IMR-90 (cell line): Measurements from ENCODE around the gene IFT81. TPM values are rescaled to one million over a fixed set of nuclear protein-coding genes. Genes with fewer than 3 reads are reported as not detected.

Experiments
- ATAC-seq: fragments of 200-7000 bp; cut with Tn5 transposase; 2 replicates; pipeline ENCODE4 v1.9.1; 2020; ENCODE audit warnings: low read depth, mild to moderate bottlenecking, moderate library complexity
- BruUV-seq: library from RNA; stranded (reverse); fragments of 400-500 nt; replicated peaks from 2 replicates; lab custom pipeline; 2021; lab: Mats Ljungman, UMichigan
- CTCF ChIA-PET: fragments of 300-600 bp; formaldehyde crosslinking; extraction: SDS; loops from one replicate; lab custom pipeline; 2021; ENCODE audit warnings: antibody characterized with exemption; lab: Yijun Ruan, JAX
- POLR2A ChIA-PET: fragments of 300-600 bp; sonication (Branson Sonifier 250); formaldehyde crosslinking; loops from one replicate; lab custom pipeline; 2022; ENCODE audit warnings: antibody characterized with exemption; ENCODE audit not compliant: unreplicated experiment; lab: Charles Lee
- DNase-seq: peaks from one replicate; pipeline ENCODE4 v3.0.0; 2013
- H2AFZ ChIP-seq: replicated peaks from 2 replicates; pipeline ENCODE3; 2013; ENCODE audit warnings: low read length, mild to moderate bottlenecking; ENCODE audit not compliant: poor library complexity
- H2AK5ac ChIP-seq: 2 replicates; pipeline ENCODE4 v1.6.1; 2013; ENCODE audit warnings: low read depth, low read length, inconsistent platforms
- H2AK9ac ChIP-seq: replicated peaks from 2 replicates; pipeline ENCODE3; 2013; ENCODE audit warnings: mild to moderate bottlenecking, low read depth, low read length, moderate library complexity; ENCODE audit not compliant: poor library complexity
- H2BK120ac ChIP-seq: 2 replicates; pipeline ENCODE4 v1.6.1; 2013; ENCODE audit warnings: low read depth, low read length, inconsistent platforms
- H2BK15ac ChIP-seq: 3 replicates; pipeline ENCODE4 v1.6.1; 2013; ENCODE audit warnings: low read depth, low read length, inconsistent platforms
- H2BK20ac ChIP-seq: 2 replicates; pipeline ENCODE4 v1.6.1; 2013; ENCODE audit warnings: low read depth, mild to moderate bottlenecking, inconsistent platforms, low read length, moderate library complexity
- H2BK5ac ChIP-seq: 2 replicates; pipeline ENCODE4 v1.6.1; 2013; ENCODE audit warnings: mild to moderate bottlenecking, low read depth, low read length, inconsistent platforms; ENCODE audit not compliant: poor library complexity, severe bottlenecking
- H3K14ac ChIP-seq: replicated peaks from 2 replicates; pipeline ENCODE4 v1.6.1; 2013; ENCODE audit warnings: low read depth, low read length, inconsistent platforms
- H3K18ac ChIP-seq: 2 replicates; pipeline ENCODE4 v1.6.1; 2013; ENCODE audit warnings: low read depth, low read length, control low read depth
- H3K23ac ChIP-seq: 2 replicates; pipeline ENCODE4 v1.6.1; 2013; ENCODE audit warnings: low read depth, low read length, inconsistent platforms
- H3K27ac ChIP-seq: 2 replicates; pipeline ENCODE4 v1.5.1; 2013; ENCODE audit warnings: mild to moderate bottlenecking, control low read depth, low read length; ENCODE audit not compliant: insufficient read depth
- H3K27me3 ChIP-seq: 2 replicates; pipeline ENCODE4 v1.6.1; 2013; ENCODE audit warnings: low read length; ENCODE audit not compliant: control insufficient read depth, insufficient read depth
- H3K36me3 ChIP-seq: 2 replicates; pipeline ENCODE4 v1.6.1; 2013; ENCODE audit warnings: low read length, mixed read lengths; ENCODE audit not compliant: control insufficient read depth, insufficient read depth
- H3K4ac ChIP-seq: 2 replicates; pipeline ENCODE4 v1.6.1; 2013; ENCODE audit warnings: low read depth, low read length, inconsistent platforms
- H3K4me1 ChIP-seq: 2 replicates; pipeline ENCODE4 v1.6.1; 2013; ENCODE audit warnings: low read length, mixed read lengths; ENCODE audit not compliant: control insufficient read depth, insufficient read depth
- H3K4me2 ChIP-seq: 2 replicates; pipeline ENCODE4 v1.6.1; 2013; ENCODE audit warnings: low read depth, mild to moderate bottlenecking, control low read depth, low read length, moderate library complexity
- H3K4me3 ChIP-seq: 2 replicates; pipeline ENCODE4 v1.5.1; 2013; ENCODE audit warnings: low read depth, mild to moderate bottlenecking, control low read depth, low read length, moderate library complexity; ENCODE audit not compliant: insufficient read depth
- H3K56ac ChIP-seq: 2 replicates; pipeline ENCODE4 v1.6.1; 2013; ENCODE audit warnings: low read length, inconsistent platforms; ENCODE audit not compliant: insufficient read depth; ENCODE audit errors: extremely low read depth
- H3K79me1 ChIP-seq, 2 experiments: 2 replicates each; pipeline ENCODE4 v1.6.1; 2013; ENCODE audit warnings: low read length in 2 of 2, inconsistent platforms in 1 of 2, low read depth in 1 of 2
- H3K9ac ChIP-seq: 2 replicates; pipeline ENCODE4 v1.6.1; 2013; ENCODE audit warnings: low read depth, low read length, control low read depth
- H3K9me1 ChIP-seq: 2 replicates; pipeline ENCODE4 v1.6.1; 2013; ENCODE audit warnings: low read length, inconsistent platforms; ENCODE audit not compliant: insufficient read depth
- H3K9me3 ChIP-seq: 2 replicates; pipeline ENCODE4 v1.6.1; 2013; ENCODE audit warnings: low read length; ENCODE audit not compliant: control insufficient read depth, insufficient read depth
- H4K20me1 ChIP-seq: 2 replicates; pipeline ENCODE4 v1.6.1; 2013; ENCODE audit warnings: low read length, inconsistent platforms; ENCODE audit not compliant: insufficient read depth
- H4K5ac ChIP-seq: 2 replicates; pipeline ENCODE4 v1.6.1; 2013; ENCODE audit warnings: mild to moderate bottlenecking, low read depth, low read length, control low read depth
- H4K8ac ChIP-seq, 2 experiments: 2 replicates each; pipeline ENCODE4 v1.6.1; 2013; ENCODE audit warnings: low read depth in 2 of 2, low read length in 2 of 2, control low read depth in 1 of 2, inconsistent platforms in 1 of 2
- H4K91ac ChIP-seq: 2 replicates; pipeline ENCODE4 v1.6.1; 2013; ENCODE audit warnings: low read depth, low read length, inconsistent platforms; ENCODE audit not compliant: insufficient read depth
- BHLHE40 ChIP-seq: fragments of 150-350 bp; IDR thresholded peaks from 2 replicates; pipeline ENCODE4 v1.6.1; 2016; ENCODE audit warnings: mild to moderate bottlenecking, low read depth, low read length
- CEBPB ChIP-seq: IDR thresholded peaks from 2 replicates; pipeline ENCODE4 v1.6.1; 2012; ENCODE audit warnings: low read depth, low read length, improper control_type of control experiment
- CHD1 ChIP-seq: IDR thresholded peaks from 2 replicates; pipeline ENCODE4 v1.6.1; 2012; ENCODE audit warnings: low read depth, low read length, improper control_type of control experiment
- FOS ChIP-seq: fragments of 150-350 bp; IDR thresholded peaks from 2 replicates; pipeline ENCODE4 v1.6.1; 2016; ENCODE audit warnings: low read depth, low read length
- MAZ ChIP-seq: IDR thresholded peaks from 2 replicates; pipeline ENCODE4 v1.6.1; 2012; ENCODE audit warnings: low read depth, mild to moderate bottlenecking, low read length, improper control_type of control experiment, moderate library complexity, borderline replicate concordance
- NFE2L2 ChIP-seq: fragments of 150-350 bp; IDR thresholded peaks from 2 replicates; pipeline ENCODE4 v1.6.1; 2016; ENCODE audit warnings: low read depth, mild to moderate bottlenecking, low read length
- RFX5 ChIP-seq: IDR thresholded peaks from 2 replicates; pipeline ENCODE4 v1.8.0; 2012; ENCODE audit warnings: low read depth, mild to moderate bottlenecking, low read length, moderate library complexity
- USF2 ChIP-seq: fragments of 150-350 bp; IDR thresholded peaks from 2 replicates; pipeline ENCODE4 v1.6.1; 2017; ENCODE audit warnings: mild to moderate bottlenecking, antibody characterized with exemption, low read length, low read depth
- WGBS, 2 experiments: methylation state at CpG; one replicate each; pipeline versions ENCODE4 v1.1.5 to v1.1.7; 2013; ENCODE audit warnings: missing lambda C conversion rate in 2 of 2; ENCODE audit not compliant: insufficient read length in 1 of 2; ENCODE audit errors: extremely low coverage in 2 of 2; 5-methylcytosine and 5-hydroxymethylcytosine counted together
- dilution Hi-C: fragments of 300-500 bp; cut with HindIII; formaldehyde crosslinking; loops from one replicate; pipeline ENCODE4 v1.14.3; 2018; ENCODE audit warnings: low sequenced_read_pairs; ENCODE audit not compliant: unreplicated experiment
- in situ Hi-C: fragments of 300-500 bp; cut with MboI; formaldehyde crosslinking; loops from 3 replicates; pipeline ENCODE4 v1.14.3; 2019; ENCODE audit warnings: low sequenced_read_pairs, inconsistent platforms, mixed read lengths
- intact Hi-C: fragments of 100-400 bp; cut with micrococcal nuclease; formaldehyde crosslinking; loops from 2 replicates; pipeline ENCODE4 v1.10.0; 2022
- polyA plus RNA-seq, 3 experiments: library from polyadenylated mRNA; depleted of rRNA; stranded (reverse); fragments of >200 nt; gene quantifications; 2 replicates each; pipeline ENCODE4 v1.2.3, GENCODE V29; 2012; ENCODE audit warnings: low replicate concordance in 1 of 3
- total RNA-seq: library from RNA; depleted of rRNA; stranded (reverse); fragments of >200 nt; gene quantifications from 2 replicates; pipeline ENCODE4 v1.2.3, GENCODE V29; 2012

Gene IFT81
- total and polyA plus RNA-seq, 2 of the 4 experiments (the other 2 are of a cell fraction), result 6.1 to 8.1 TPM

- Histone ChIP-seq H3K23ac (no peak overlapping the region), H2BK120ac (no peak overlapping the region), H2BK20ac (no peak overlapping the region), H3K4ac (no peak overlapping the region), H3K27ac (no peak overlapping the region), H3K4me1 (no peaks in the 10 kb centered on the region), H2AK5ac (no peak overlapping the region), H3K4me3 (no peak overlapping the region), H3K18ac (no peak overlapping the region), H2BK15ac (no peak overlapping the region), H3K4me2 (no peak overlapping the region), H2BK5ac (no peak overlapping the region), H3K14ac (no peak overlapping the region), H2AK9ac (no peak overlapping the region), H2AFZ (no peak overlapping the region), H3K36me3 (no peaks in the 10 kb centered on the region), H3K27me3 (peaks cover 32% of the 10 kb centered on the region), H3K9me3 (no peaks in the 10 kb centered on the region; the same call in 1 of the 2 replicates), H4K8ac (no peak overlapping the region), H4K5ac (no peak overlapping the region), H4K91ac (no peak overlapping the region), H3K9ac (no peak overlapping the region), H3K9me1 (no peaks in the 10 kb centered on the region), H3K56ac (no peak overlapping the region), H4K20me1 (no peaks in the 10 kb centered on the region), H3K79me1 (no peaks in the 10 kb centered on the region)
- intact Hi-C loops (no loop called here), dilution Hi-C loops (no loop called here), in situ Hi-C loops (loop anchor here (5.0 kb wide), 1 partner anchor 331 kb away; no protein-coding TSS in a partner anchor)
- WGBS, 2 experiments, result no CpG with 5 or more reads among the region's 3 CpGs
- ChIA-PET CTCF (interaction anchor here (0.6 to 1.0 kb wide), 3 partner anchors 17 to 340 kb away, joined by 3 to 6 read pairs (median 3); no protein-coding TSS in a partner anchor), POLR2A (interaction anchor here (0.5 kb wide), 1 partner anchor 121 kb away, joined by 10 read pairs; no protein-coding TSS in a partner anchor)
- no TSS peak for BruUV-seq
- ATAC-seq (no peak), DNase-seq (no peak)
- TF ChIP-seq CHD1 (no peak), USF2 (no peak), CEBPB (no peak), RFX5 (no peak), BHLHE40 (no peak), MAZ (no peak), FOS (no peak), NFE2L2 (no peak)
Observed at GRCh38 chr12:110091136-110091711, 32.9 kb upstream of the IFT81 start.
